B cell (primary cell): ENCODE results near the gene OSER1. TPM values are rescaled to one million over a fixed set of nuclear protein-coding genes. Genes with fewer than 3 reads are reported as not detected.
A peak's percentile ranks its signal among the peaks of the same experiment; 100 is the strongest.

Experiments
- ATAC-seq: fragments of 200-7000 bp; cut with Tn5 transposase; one replicate; pipeline ENCODE4 v1.10.0; 2021; ENCODE audit warnings: low read depth, mild to moderate bottlenecking, moderate number of reproducible peaks, moderate library complexity
- CTCF ChIA-PET: fragments of 350-600 bp; sonication (Branson Sonifier 250); formaldehyde crosslinking; loops from one replicate; lab custom pipeline; 2021; ENCODE audit warnings: antibody characterized with exemption, inconsistent platforms; lab: Charles Lee
- POLR2A ChIA-PET: fragments of 350-600 bp; sonication (Branson Sonifier 250); formaldehyde crosslinking; loops from one replicate; lab custom pipeline; 2021; ENCODE audit warnings: antibody characterized with exemption; lab: Charles Lee
- DNase-seq: peaks from one replicate; pipeline ENCODE4 v3.0.0; 2013
- H2AFZ ChIP-seq: 2 replicates; pipeline ENCODE4 v1.6.1; 2012; ENCODE audit warnings: mild to moderate bottlenecking, low read depth, low read length; ENCODE audit not compliant: insufficient read depth, poor library complexity, severe bottlenecking
- H3K27ac ChIP-seq, 2 donors: 1 replicate in 1 of 2; 2 replicates in 1 of 2; pipeline ENCODE4 v1.5.1; 2012 to 2013; ENCODE audit warnings: low read length in 2 of 2, mild to moderate bottlenecking in 2 of 2, moderate library complexity in 1 of 2
- H3K27me3 ChIP-seq, 4 experiments: fragments of 200-600 bp in 1 of 4; sonication (generic) in 1 of 4; replicated peaks in 1 of 4; 1 replicate in 2 of 4; 2 replicates in 2 of 4; pipeline versions ENCODE4 v1.6.1 to v1.7.0; 2013 to 2016; ENCODE audit warnings: low read length in 3 of 4, mild to moderate bottlenecking in 2 of 4, mixed read lengths in 1 of 4, moderate library complexity in 1 of 4; ENCODE audit not compliant: insufficient read depth in 4 of 4, control insufficient read depth in 3 of 4; ENCODE audit errors: control extremely low read depth in 1 of 4
- H3K36me3 ChIP-seq, 2 experiments: replicated peaks in 1 of 2; 1 replicate in 1 of 2; 2 replicates in 1 of 2; pipeline versions ENCODE4 v1.6.1 to v1.7.1; 2013; ENCODE audit warnings: low read length in 1 of 2; ENCODE audit not compliant: insufficient read depth in 2 of 2, control insufficient read depth in 1 of 2; ENCODE audit errors: control extremely low read depth in 1 of 2, extremely low read depth in 1 of 2
- H3K4me1 ChIP-seq, 2 donors: fragments of 200-600 bp in 1 of 2; sonication (generic) in 1 of 2; 1 replicate in 1 of 2; 2 replicates in 1 of 2; pipeline versions ENCODE4 v1.5.1 to v1.6.1; 2013 to 2017; ENCODE audit warnings: low read length in 2 of 2; ENCODE audit not compliant: control insufficient read depth in 2 of 2, insufficient read depth in 2 of 2
- H3K4me2 ChIP-seq: replicated peaks from 2 replicates; pipeline ENCODE3; 2012; ENCODE audit warnings: mild to moderate bottlenecking, low read depth, low read length; ENCODE audit not compliant: poor library complexity, severe bottlenecking
- H3K4me3 ChIP-seq, 5 experiments: fragments of 200-600 bp in 1 of 5; sonication (generic) in 1 of 5; 1 replicate in 3 of 5; 2 replicates in 2 of 5; pipeline versions ENCODE4 v1.5.1 to v1.7.0; 2011 to 2016; ENCODE audit warnings: low read length in 4 of 5, mild to moderate bottlenecking in 4 of 5, low read depth in 2 of 5, control low read depth in 1 of 5, moderate library complexity in 1 of 5; ENCODE audit not compliant: insufficient read depth in 1 of 5; ENCODE audit errors: control extremely low read depth in 1 of 5, extremely low read depth in 1 of 5
- H3K79me2 ChIP-seq: fragments of 200-600 bp; sonication (generic); one replicate; pipeline ENCODE4 v1.6.0; 2016; ENCODE audit warnings: low read length; ENCODE audit not compliant: control insufficient read depth, insufficient read depth
- H3K9ac ChIP-seq: fragments of 200-600 bp; sonication (generic); 2 replicates; pipeline ENCODE4 v1.6.1; 2017; ENCODE audit warnings: mild to moderate bottlenecking, low read length, moderate library complexity
- H3K9me3 ChIP-seq, 3 donors: one replicate each; pipeline versions ENCODE4 v1.6.1 to v1.7.1; 2013; ENCODE audit warnings: low read length in 2 of 3; ENCODE audit not compliant: control insufficient read depth in 2 of 3, insufficient read depth in 1 of 3; ENCODE audit errors: control extremely low read depth in 1 of 3
- H4K20me1 ChIP-seq: 2 replicates; pipeline ENCODE4 v1.6.0; 2012; ENCODE audit warnings: mild to moderate bottlenecking, low read length; ENCODE audit not compliant: insufficient read depth, control insufficient read depth, poor library complexity, severe bottlenecking
- H3K27ac Mint-ChIP-seq: one replicate; pipeline ENCODE4 v1.8.0; 2021; ENCODE audit warnings: mixed read lengths
- H3K27me3 Mint-ChIP-seq: one replicate; pipeline ENCODE4 v1.8.0; 2021; ENCODE audit warnings: mixed read lengths
- H3K4me1 Mint-ChIP-seq: one replicate; pipeline ENCODE4 v1.8.0; 2021; ENCODE audit warnings: mixed read lengths
- H3K4me3 Mint-ChIP-seq: one replicate; pipeline ENCODE4 v1.8.0; 2021; ENCODE audit warnings: mixed read lengths
- H3K9me3 Mint-ChIP-seq: one replicate; pipeline ENCODE4 v1.8.0; 2022; ENCODE audit warnings: mixed read lengths; ENCODE audit not compliant: insufficient read depth
- EZH2 ChIP-seq: IDR thresholded peaks from 2 replicates; pipeline ENCODE4 v1.6.1; 2012; ENCODE audit warnings: borderline replicate concordance, low read depth, mild to moderate bottlenecking, moderate library complexity, low read length; ENCODE audit not compliant: insufficient read depth, poor library complexity, severe bottlenecking
- WGBS: methylation state at CpG from one replicate; pipeline ENCODE4 v1.1.5; 2013; ENCODE audit warnings: missing lambda C conversion rate; ENCODE audit not compliant: insufficient coverage; 5-methylcytosine and 5-hydroxymethylcytosine counted together
- intact Hi-C: fragments of 100-400 bp; cut with micrococcal nuclease; formaldehyde crosslinking; loops from one replicate; pipeline ENCODE4 v1.10.0; 2022
- polyA minus RNA-seq: library from RNA; depleted of rRNA, polyadenylated mRNA; stranded (reverse); fragments of >200 nt; gene quantifications from 2 replicates; pipeline ENCODE4 v1.2.3, GENCODE V29; 2012
- polyA plus RNA-seq: library from polyadenylated mRNA; depleted of rRNA; stranded (reverse); fragments of >200 nt; gene quantifications from 2 replicates; pipeline ENCODE4 v1.2.3, GENCODE V29; 2012
- total RNA-seq, 2 donors: library from RNA; stranded (reverse); fragments of 120-200 nt in 1 of 2; gene quantifications; 1 replicate in 1 of 2; 2 replicates in 1 of 2; pipeline versions ENCODE4 v1.2.3 to v1.2.4, GENCODE V29; 2013 to 2022
- TF ChIP-seq, protein P1 (sequence below): fragments of 200-600 bp; IDR thresholded peaks from one replicate; pipeline ENCODE4 v1.8.0; 2022; ENCODE audit warnings: antibody characterized with exemption, mild to moderate bottlenecking

OSER1 gene
- total RNA-seq (80.0 and 85.4 TPM in 2 replicates), polyA plus RNA-seq (130 and 218 TPM in 2 replicates), polyA minus RNA-seq (28.2 and 45.7 TPM in 2 replicates)
- 73.4 TPM for total RNA-seq (2013)

DNA sequence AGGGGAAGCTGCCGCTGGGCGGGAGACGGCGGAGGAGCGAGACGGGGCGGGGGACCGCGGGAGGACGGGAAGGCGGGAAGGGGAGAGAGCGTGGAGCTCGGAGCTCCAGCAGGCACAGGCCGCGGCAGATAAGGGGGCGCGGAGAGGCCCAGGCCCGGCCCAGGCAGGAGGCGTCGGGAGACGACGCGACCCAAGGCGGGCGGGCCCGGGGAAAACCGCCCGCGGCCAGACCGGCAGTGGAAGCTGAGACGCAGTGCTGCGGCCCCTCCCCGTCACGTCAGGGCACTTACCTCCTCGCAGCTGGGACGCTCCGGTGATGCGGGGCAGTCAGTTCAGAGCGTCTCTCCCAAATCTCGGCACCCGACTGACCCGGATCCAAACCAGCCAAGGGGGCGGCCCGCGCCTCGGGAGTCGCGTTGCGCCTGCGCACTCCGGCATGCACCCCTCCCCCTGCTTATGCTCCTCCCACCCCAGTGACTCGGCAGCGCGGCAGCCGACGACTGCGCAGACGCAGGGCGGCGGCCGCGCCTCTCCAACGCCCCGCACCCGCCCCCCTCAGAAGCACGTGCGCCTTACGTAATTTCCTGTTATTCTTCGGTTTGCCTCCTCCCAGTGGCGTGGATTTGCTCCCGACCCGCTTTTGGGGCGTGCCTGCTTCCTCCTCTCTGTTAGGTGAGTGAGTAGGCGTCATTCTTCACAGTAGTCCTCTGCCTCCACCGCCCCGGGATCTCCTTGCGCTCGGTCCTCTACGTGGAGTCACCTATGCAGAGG, at the start of gene OSER1:
TSS of gene OSER1 (minus strand) at position 366 of the 771 bp plus-strand sequence. CDS start 3,814 bp downstream, outside the sequence.
- Histone ChIP-seq H2AFZ (peak within 1 kb of the TSS; percentile 61), H3K4me1 (peaks cover 36 to 43% of the 10 kb centered on the region in 2 donors), H3K27me3 (no peaks in the 10 kb centered on the region), H3K27ac (peak within 1 kb of the TSS; percentile 95 to 99), H3K9ac (peak within 1 kb of the TSS; percentile 99), H3K79me2 (peaks cover 92% of the 10 kb centered on the region), H4K20me1 (peaks cover 39% of the 10 kb centered on the region), H3K4me2 (peak within 1 kb of the TSS; percentile 96), H3K9me3 (no peaks in the 10 kb centered on the region), H3K36me3 (peaks cover 0 to 8% of the 10 kb centered on the region in 2 experiments), H3K4me3 (peak within 1 kb of the TSS; percentile 74 to 100 (median 96))
- Mint-ChIP-seq H3K4me3 (peak within 1 kb of the TSS; percentile 88), H3K27ac (peak within 1 kb of the TSS; percentile 99), H3K4me1 (peaks cover 60% of the 10 kb centered on the region), H3K27me3 (no peaks in the 10 kb centered on the region), H3K9me3 (no peaks in the 10 kb centered on the region)
- ChIA-PET POLR2A (interaction anchor here (0.7 kb wide), 1 partner anchor 100 kb away, joined by 3 read pairs; the partner anchor contains the start of gene FITM2), CTCF (interaction anchor here (0.5 to 1.2 kb wide), 4 partner anchors 19 to 176 kb away, joined by 3 to 5 read pairs (median 4); partner anchors contain the start of gene FITM2)
- intact Hi-C loops, result loop anchor here (1.0 to 10.0 kb wide), 8 partner anchors 101 to 1582 kb away; partner anchors contain the start of genes DNTTIP1, FITM2, MYBL2 and PKIG
- TF ChIP-seq, protein P1, sequence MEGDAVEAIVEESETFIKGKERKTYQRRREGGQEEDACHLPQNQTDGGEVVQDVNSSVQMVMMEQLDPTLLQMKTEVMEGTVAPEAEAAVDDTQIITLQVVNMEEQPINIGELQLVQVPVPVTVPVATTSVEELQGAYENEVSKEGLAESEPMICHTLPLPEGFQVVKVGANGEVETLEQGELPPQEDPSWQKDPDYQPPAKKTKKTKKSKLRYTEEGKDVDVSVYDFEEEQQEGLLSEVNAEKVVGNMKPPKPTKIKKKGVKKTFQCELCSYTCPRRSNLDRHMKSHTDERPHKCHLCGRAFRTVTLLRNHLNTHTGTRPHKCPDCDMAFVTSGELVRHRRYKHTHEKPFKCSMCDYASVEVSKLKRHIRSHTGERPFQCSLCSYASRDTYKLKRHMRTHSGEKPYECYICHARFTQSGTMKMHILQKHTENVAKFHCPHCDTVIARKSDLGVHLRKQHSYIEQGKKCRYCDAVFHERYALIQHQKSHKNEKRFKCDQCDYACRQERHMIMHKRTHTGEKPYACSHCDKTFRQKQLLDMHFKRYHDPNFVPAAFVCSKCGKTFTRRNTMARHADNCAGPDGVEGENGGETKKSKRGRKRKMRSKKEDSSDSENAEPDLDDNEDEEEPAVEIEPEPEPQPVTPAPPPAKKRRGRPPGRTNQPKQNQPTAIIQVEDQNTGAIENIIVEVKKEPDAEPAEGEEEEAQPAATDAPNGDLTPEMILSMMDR, result no peak
- TF ChIP-seq EZH2, result no peak
- ATAC-seq (peak; percentile 80), DNase-seq (peak; percentile 99)
- under 1% methylated on average over 74 of the region's 79 CpGs for WGBS
